Spleen (tissue), 11 donors: ENCODE measurements around the gene RAPGEF4. TPM values are rescaled to one million over a fixed set of nuclear protein-coding genes. Genes with fewer than 3 reads are reported as not detected.

ENCODE experiments used
- DNase-seq: peaks from one replicate; pipeline ENCODE4 v3.0.0-alpha.2; 2020
- H3K27ac ChIP-seq, 8 donors: fragments of 200-600 bp; sonication (generic) in 7 of 8; 1 replicate in 4 of 8; 2 replicates in 4 of 8; pipeline versions ENCODE4 v1.5.0 to v1.8.0; 2016 to 2021; ENCODE audit warnings: inconsistent platforms in 4 of 8, mild to moderate bottlenecking in 4 of 8, moderate library complexity in 1 of 8
- H3K27me3 ChIP-seq, 7 donors: fragments of 200-600 bp; sonication (generic) in 6 of 7; replicated peaks in 1 of 7; 1 replicate in 4 of 7; 2 replicates in 3 of 7; pipeline versions ENCODE4 v1.5.0 to v1.8.0; 2016 to 2021; ENCODE audit warnings: inconsistent platforms in 3 of 7, mild to moderate bottlenecking in 1 of 7
- H3K36me3 ChIP-seq, 6 donors: fragments of 200-600 bp; sonication (generic) in 5 of 6; 1 replicate in 4 of 6; 2 replicates in 2 of 6; pipeline versions ENCODE4 v1.5.0 to v1.8.0; 2016 to 2021; ENCODE audit warnings: inconsistent platforms in 2 of 6
- H3K4me1 ChIP-seq, 6 donors: fragments of 200-600 bp; sonication (generic) in 5 of 6; 1 replicate in 3 of 6; 2 replicates in 3 of 6; pipeline versions ENCODE4 v1.5.0 to v1.8.0; 2016 to 2021; ENCODE audit warnings: inconsistent platforms in 3 of 6
- H3K4me3 ChIP-seq, 8 donors: fragments of 200-600 bp; sonication (generic) in 7 of 8; 1 replicate in 4 of 8; 2 replicates in 4 of 8; pipeline versions ENCODE4 v1.5.0 to v1.8.0; 2016 to 2021; ENCODE audit warnings: inconsistent platforms in 4 of 8, mild to moderate bottlenecking in 4 of 8, moderate library complexity in 2 of 8
- H3K9me3 ChIP-seq, 8 donors: fragments of 200-600 bp; sonication (generic) in 7 of 8; 1 replicate in 4 of 8; 2 replicates in 4 of 8; pipeline versions ENCODE4 v1.5.0 to v1.8.0; 2016 to 2021; ENCODE audit warnings: inconsistent platforms in 4 of 8
- POLR2A ChIP-seq, 3 donors: fragments of 450-650 bp; IDR thresholded peaks; one replicate each; pipeline ENCODE4 v1.5.1; 2017; ENCODE audit warnings: antibody characterized with exemption in 3 of 3, mild to moderate bottlenecking in 1 of 3
- POLR2AphosphoS5 ChIP-seq, 3 donors: sonication (generic); formaldehyde crosslinking; IDR thresholded peaks; one replicate each; pipeline ENCODE4 v1.5.1; 2017; ENCODE audit warnings: antibody characterized with exemption in 3 of 3
- whole genome bisulfite sequencing, 5 donors: extraction: QIAGEN DNeasy Blood & Tissue Kit in 3 of 5; methylation state at CpG; one replicate each; pipeline versions ENCODE4 v1.1.5 to v1.1.7; 2013 to 2018; 5-methylcytosine and 5-hydroxymethylcytosine counted together
- intact Hi-C: fragments of 100-400 bp; cut with DNase I; formaldehyde crosslinking; loops from one replicate; pipeline ENCODE4 v1.15.0; 2023; ENCODE audit warnings: low total_unique reads
- polyA plus RNA-seq, 3 donors: library from polyadenylated mRNA; stranded (reverse); fragments of 200-250 nt; gene quantifications; one replicate each; pipeline ENCODE4 v1.2.1, GENCODE V29; 2013
- total RNA-seq, 7 donors: library from RNA; depleted of rRNA in 3 of 7; stranded (reverse); fragments of >200 nt in 3 of 7; fragmentation: NEBNext Ultra II Directional in 4 of 7; extraction: Animal tissue kit (Norgen Biotek cat#: 25700) in 4 of 7; gene quantifications; one replicate each; pipeline versions ENCODE4 v1.1.0 to v1.2.1, GENCODE V29; 2016 to 2021
- TF ChIP-seq, protein P1 (sequence below), 11 experiments: fragments of 200-600 bp in 7 of 11; fragments of 450-650 bp in 4 of 11; sonication (generic) in 4 of 11; IDR thresholded peaks in 8 of 11; conservative IDR thresholded peaks in 3 of 11; 1 replicate in 7 of 11; 2 replicates in 4 of 11; pipeline versions ENCODE4 v1.4.0 to v1.8.0; 2016 to 2021; ENCODE audit warnings: antibody characterized with exemption in 11 of 11, inconsistent platforms in 4 of 11, mild to moderate bottlenecking in 1 of 11
- donor health status: healthy with polysubstance abuse.
- donor health status: DM: no; HTN: no; CAD: no; lungs with moderate emphysema.
- donor health status: DM: no; HTN: no; CAD: no.
- donor health status: Bipolar disorder and iron deficiency.
- donor health status: healthy.
- donor health status: DM: no; HTN: no; CAD: no.
- donor health status: DM: yes; HTN: yes; CAD: no.

RAPGEF4 gene
- total and polyA plus RNA-seq, 10 donors = 0.52 to 11.0 (median 1.9) TPM

GRCh38 chr2:172974762-172975161 is 239.1 kb downstream of the RAPGEF4 start:
- H3K4me3 ChIP-seq = no peak overlapping the region
- no peak for DNase-seq
- H3K27ac ChIP-seq = no peak overlapping the region
- no peaks in the 10 kb centered on the region for H3K9me3 ChIP-seq
- TF ChIP-seq, protein P1, sequence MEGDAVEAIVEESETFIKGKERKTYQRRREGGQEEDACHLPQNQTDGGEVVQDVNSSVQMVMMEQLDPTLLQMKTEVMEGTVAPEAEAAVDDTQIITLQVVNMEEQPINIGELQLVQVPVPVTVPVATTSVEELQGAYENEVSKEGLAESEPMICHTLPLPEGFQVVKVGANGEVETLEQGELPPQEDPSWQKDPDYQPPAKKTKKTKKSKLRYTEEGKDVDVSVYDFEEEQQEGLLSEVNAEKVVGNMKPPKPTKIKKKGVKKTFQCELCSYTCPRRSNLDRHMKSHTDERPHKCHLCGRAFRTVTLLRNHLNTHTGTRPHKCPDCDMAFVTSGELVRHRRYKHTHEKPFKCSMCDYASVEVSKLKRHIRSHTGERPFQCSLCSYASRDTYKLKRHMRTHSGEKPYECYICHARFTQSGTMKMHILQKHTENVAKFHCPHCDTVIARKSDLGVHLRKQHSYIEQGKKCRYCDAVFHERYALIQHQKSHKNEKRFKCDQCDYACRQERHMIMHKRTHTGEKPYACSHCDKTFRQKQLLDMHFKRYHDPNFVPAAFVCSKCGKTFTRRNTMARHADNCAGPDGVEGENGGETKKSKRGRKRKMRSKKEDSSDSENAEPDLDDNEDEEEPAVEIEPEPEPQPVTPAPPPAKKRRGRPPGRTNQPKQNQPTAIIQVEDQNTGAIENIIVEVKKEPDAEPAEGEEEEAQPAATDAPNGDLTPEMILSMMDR (IDR thresholded peaks at IDR 0.05 in 8 of 11, conservative IDR thresholded peaks at IDR 0.05 in 3 of 11) = no peak
- TF ChIP-seq POLR2AphosphoS5 (IDR thresholded peaks at IDR 0.05) = no peak
- TF ChIP-seq POLR2A (IDR thresholded peaks at IDR 0.05) = no peak
- WGBS, 5 donors = 90 to 97% (median 92%) methylated on average over 4 of the region's 4 CpGs
- H3K27me3 ChIP-seq = peaks cover 0 to 4% (median 0%) of the 10 kb centered on the region in 7 donors
- H3K4me1 ChIP-seq = no peaks in the 10 kb centered on the region
- intact Hi-C loops = no loop called here
- H3K36me3 ChIP-seq = no peaks in the 10 kb centered on the region

GRCh38 chr2:172976116-172976515 is 240.5 kb downstream of the RAPGEF4 start:
- 44 to 54% (median 48%) methylated on average over 4 of the region's 4 CpGs for WGBS, 5 donors
- H3K4me3 ChIP-seq = no peak overlapping the region
- no peaks in the 10 kb centered on the region for H3K9me3 ChIP-seq
- TF ChIP-seq POLR2AphosphoS5 (IDR thresholded peaks at IDR 0.05) = no peak
- TF ChIP-seq, protein P1 (IDR thresholded peaks at IDR 0.05 in 8 of 11, conservative IDR thresholded peaks at IDR 0.05 in 3 of 11) = no peak
- no peaks in the 10 kb centered on the region for H3K4me1 ChIP-seq
- H3K27me3 ChIP-seq = peaks cover 0 to 4% (median 0%) of the 10 kb centered on the region in 7 donors
- H3K27ac ChIP-seq = no peak overlapping the region
- no peaks in the 10 kb centered on the region for H3K36me3 ChIP-seq
- intact Hi-C loops = no loop called here
- no peak for DNase-seq

GRCh38 chr2:172976816-172977215 is 241.2 kb downstream of the RAPGEF4 start:
- Histone ChIP-seq H3K27ac (no peak overlapping the region), H3K9me3 (no peaks in the 10 kb centered on the region), H3K27me3 (peaks cover 0 to 4% (median 0%) of the 10 kb centered on the region in 7 donors), H3K4me3 (no peak overlapping the region), H3K36me3 (no peaks in the 10 kb centered on the region), H3K4me1 (no peaks in the 10 kb centered on the region)
- DNase-seq = no peak
- 90 to 97% (median 94%) methylated on average over 5 of the region's 5 CpGs for WGBS, 5 donors
- TF ChIP-seq, protein P1 (IDR thresholded peaks at IDR 0.05 in 8 of 11, conservative IDR thresholded peaks at IDR 0.05 in 3 of 11) = no peak
- TF ChIP-seq POLR2AphosphoS5 (IDR thresholded peaks at IDR 0.05) (no peak), POLR2A (IDR thresholded peaks at IDR 0.05) (no peak)
- intact Hi-C loops = no loop called here

GRCh38 chr2:172977270-172978062 is 241.8 kb downstream of the RAPGEF4 start:
- WGBS, 5 donors = 65 to 76% (median 73%) methylated on average over 7 of the region's 7 CpGs
- Histone ChIP-seq H3K9me3 (no peaks in the 10 kb centered on the region), H3K4me3 (no peak overlapping the region), H3K4me1 (no peaks in the 10 kb centered on the region), H3K36me3 (no peaks in the 10 kb centered on the region), H3K27me3 (peaks cover 0 to 4% (median 0%) of the 10 kb centered on the region in 7 donors), H3K27ac (no peak overlapping the region)
- DNase-seq = no peak
- TF ChIP-seq, protein P1 (IDR thresholded peaks at IDR 0.05 in 8 of 11, conservative IDR thresholded peaks at IDR 0.05 in 3 of 11) = no peak
- TF ChIP-seq POLR2A (IDR thresholded peaks at IDR 0.05) (no peak), POLR2AphosphoS5 (IDR thresholded peaks at IDR 0.05) (no peak)
- intact Hi-C loops = no loop called here
